Tibial nerve (tissue), 4 donors: ENCODE results near the gene HSF4. TPM values are rescaled to one million over a fixed set of nuclear protein-coding genes. Genes with fewer than 3 reads are reported as not detected.

Experiments used
- DNase-seq, 2 donors: peaks; one replicate each; pipeline ENCODE4 v3.0.0-alpha.2; 2019; ENCODE audit warnings: low spot score in 2 of 2
- H3K27ac ChIP-seq, 4 donors: fragments of 200-600 bp; sonication (generic) in 3 of 4; one replicate each; pipeline ENCODE4 v1.5.1; 2017 to 2019; ENCODE audit warnings: mild to moderate bottlenecking in 1 of 4
- H3K27me3 ChIP-seq, 2 donors: fragments of 200-600 bp; sonication (generic) in 1 of 2; one replicate each; pipeline versions ENCODE4 v1.5.1 to v1.6.0; 2017 to 2019
- H3K36me3 ChIP-seq, 3 donors: fragments of 200-600 bp; sonication (generic); one replicate each; pipeline ENCODE4 v1.5.1; 2018 to 2019
- H3K4me1 ChIP-seq, 4 donors: fragments of 200-600 bp; sonication (generic) in 3 of 4; one replicate each; pipeline ENCODE4 v1.5.1; 2017 to 2019
- H3K4me3 ChIP-seq, 4 donors: fragments of 200-600 bp; sonication (generic) in 3 of 4; one replicate each; pipeline ENCODE4 v1.5.1; 2017 to 2019; ENCODE audit warnings: mild to moderate bottlenecking in 1 of 4, moderate library complexity in 1 of 4
- H3K9me3 ChIP-seq, 4 donors: fragments of 200-600 bp; sonication (generic) in 3 of 4; one replicate each; pipeline ENCODE4 v1.5.1; 2017 to 2019
- CTCF ChIP-seq, 5 experiments: fragments of 200-600 bp in 3 of 5; fragments of 450-650 bp in 2 of 5; sonication (generic) in 3 of 5; IDR thresholded peaks; one replicate each; pipeline ENCODE4 v1.5.1; 2016 to 2019; ENCODE audit warnings: antibody characterized with exemption in 5 of 5, mild to moderate bottlenecking in 3 of 5, moderate library complexity in 2 of 5
- EP300 ChIP-seq, 2 donors: sonication (generic); formaldehyde crosslinking; IDR thresholded peaks; one replicate each; pipeline ENCODE4 v1.6.1; 2017; ENCODE audit warnings: antibody characterized with exemption in 2 of 2, mild to moderate bottlenecking in 1 of 2
- POLR2A ChIP-seq, 2 donors: fragments of 450-650 bp; IDR thresholded peaks; one replicate each; pipeline ENCODE4 v1.6.1; 2017; ENCODE audit warnings: antibody characterized with exemption in 2 of 2, mild to moderate bottlenecking in 2 of 2, moderate library complexity in 2 of 2
- WGBS, 2 donors: methylation state at CpG; one replicate each; pipeline ENCODE4 v1.1.5; 2018; 5-methylcytosine and 5-hydroxymethylcytosine counted together
- total RNA-seq, 4 donors: library from RNA; depleted of rRNA; stranded (reverse); fragments of >200 nt; gene quantifications; one replicate each; pipeline ENCODE4 v1.1.0, GENCODE V29; 2016

Gene HSF4
- total RNA-seq, 4 donors from 2014 or later: 103 to 167 (median 153) TPM

- H3K36me3 ChIP-seq: no peaks in the 10 kb centered on the region
Observed at GRCh38 chr16:67170949-67171649, 6.6 kb downstream of the HSF4 start.

GRCh38 chr16:67173323-67173722 is 8.8 kb downstream of the HSF4 start:
- WGBS, 2 donors: 76 to 91% methylated on average over 1 of the region's 1 CpG
- peak overlapping the region; percentile 2 to 88 (median 81) for H3K27ac ChIP-seq

More at GRCh38 chr16:67170949-67171649, 6.6 kb downstream of the HSF4 start:
- H3K4me3 ChIP-seq: peak overlapping the region; percentile 34 to 57 (median 40)
- H3K27me3 ChIP-seq: peaks cover 0 to 19% of the 10 kb centered on the region in 2 donors
- peak overlapping the region; percentile 83 to 94 (median 88) for H3K27ac ChIP-seq
- TF ChIP-seq EP300 (IDR thresholded peaks at IDR 0.05): peak in 1 of 2 donors; percentile 36
- TF ChIP-seq CTCF (IDR thresholded peaks at IDR 0.05): no peak
- TF ChIP-seq POLR2A (IDR thresholded peaks at IDR 0.05): no peak
- DNase-seq: peak in 1 of 2 donors; percentile 32
- 34 to 36% methylated on average over 14 of the region's 14 CpGs for WGBS, 2 donors
- no peaks in the 10 kb centered on the region for H3K9me3 ChIP-seq
- H3K4me1 ChIP-seq: peaks cover 0 to 57% (median 36%) of the 10 kb centered on the region in 4 donors

GRCh38 chr16:67173808-67174705 is 9.5 kb downstream of the HSF4 start:
- TF ChIP-seq POLR2A (IDR thresholded peaks at IDR 0.05) (peak; percentile 15 to 36), CTCF (IDR thresholded peaks at IDR 0.05) (peak in 2 of 5 experiments; percentile 28 to 48), EP300 (IDR thresholded peaks at IDR 0.05) (peak; percentile 31 to 79)
- H3K4me3 ChIP-seq: peak overlapping the region; percentile 35 to 53 (median 45)
- peaks cover 0 to 63% (median 42%) of the 10 kb centered on the region in 4 donors for H3K4me1 ChIP-seq
- DNase-seq: peak; percentile 54 to 72
- peaks cover 0 to 15% of the 10 kb centered on the region in 2 donors for H3K27me3 ChIP-seq
- WGBS, 2 donors: 0 to 1% methylated on average over 24 to 66 of the region's 71 CpGs
- no peaks in the 10 kb centered on the region for H3K9me3 ChIP-seq
- H3K27ac ChIP-seq: peak overlapping the region; percentile 2 to 88 (median 81)
- no peaks in the 10 kb centered on the region for H3K36me3 ChIP-seq

More at GRCh38 chr16:67173323-67173722, 8.8 kb downstream of the HSF4 start:
- Histone ChIP-seq H3K27me3 (peaks cover 0 to 14% of the 10 kb centered on the region in 2 donors), H3K36me3 (no peaks in the 10 kb centered on the region), H3K4me3 (peak overlapping the region in 2 of 4 donors; percentile 35 to 53), H3K4me1 (peaks cover 0 to 65% (median 40%) of the 10 kb centered on the region in 4 donors), H3K9me3 (no peaks in the 10 kb centered on the region)
- no peak for TF ChIP-seq EP300 (IDR thresholded peaks at IDR 0.05)
- no peak for DNase-seq

- Histone ChIP-seq H3K36me3 (no peaks in the 10 kb centered on the region), H3K27me3 (peaks cover 0 to 16% of the 10 kb centered on the region in 2 donors), H3K9me3 (no peaks in the 10 kb centered on the region), H3K4me3 (peak overlapping the region; percentile 35 to 53 (median 45)), H3K4me1 (peaks cover 0 to 58% (median 34%) of the 10 kb centered on the region in 4 donors), H3K27ac (peak overlapping the region; percentile 2 to 88 (median 81))
- TF ChIP-seq EP300 (IDR thresholded peaks at IDR 0.05) (no peak), POLR2A (IDR thresholded peaks at IDR 0.05) (no peak), CTCF (IDR thresholded peaks at IDR 0.05) (no peak)
- no peak for DNase-seq
- 29 to 38% methylated on average over 19 to 31 of the region's 31 CpGs for WGBS, 2 donors
Observed at GRCh38 chr16:67174706-67175231, 10.2 kb downstream of the HSF4 start.

GRCh38 chr16:67176662-67177061 is 12.1 kb downstream of the HSF4 start:
- H3K9me3 ChIP-seq: no peaks in the 10 kb centered on the region
- H3K4me1 ChIP-seq: peaks cover 0 to 49% (median 27%) of the 10 kb centered on the region in 4 donors
- TF ChIP-seq EP300 (IDR thresholded peaks at IDR 0.05): no peak
- TF ChIP-seq POLR2A (IDR thresholded peaks at IDR 0.05): no peak
- TF ChIP-seq CTCF (IDR thresholded peaks at IDR 0.05): no peak

More at GRCh38 chr16:67176662-67177061, 12.1 kb downstream of the HSF4 start:
- Histone ChIP-seq H3K4me3 (no peak overlapping the region), H3K36me3 (no peaks in the 10 kb centered on the region), H3K27ac (no peak overlapping the region), H3K27me3 (peaks cover 0 to 16% of the 10 kb centered on the region in 2 donors)
- DNase-seq: no peak
- WGBS, 2 donors: 89 to 92% methylated on average over 6 to 9 of the region's 12 CpGs
